HG03558 (cell line): ENCODE results near the gene CAPN14.

Source experiments
- ATAC-seq: cut with Tn5 transposase; IDR thresholded peaks from one replicate; pipeline ENCODE4 v1.9.1; 2021; ENCODE audit warnings: moderate number of reproducible peaks; ENCODE audit not compliant: unreplicated experiment; ENCODE audit errors: extremely low read depth

Gene CAPN14, protein sequence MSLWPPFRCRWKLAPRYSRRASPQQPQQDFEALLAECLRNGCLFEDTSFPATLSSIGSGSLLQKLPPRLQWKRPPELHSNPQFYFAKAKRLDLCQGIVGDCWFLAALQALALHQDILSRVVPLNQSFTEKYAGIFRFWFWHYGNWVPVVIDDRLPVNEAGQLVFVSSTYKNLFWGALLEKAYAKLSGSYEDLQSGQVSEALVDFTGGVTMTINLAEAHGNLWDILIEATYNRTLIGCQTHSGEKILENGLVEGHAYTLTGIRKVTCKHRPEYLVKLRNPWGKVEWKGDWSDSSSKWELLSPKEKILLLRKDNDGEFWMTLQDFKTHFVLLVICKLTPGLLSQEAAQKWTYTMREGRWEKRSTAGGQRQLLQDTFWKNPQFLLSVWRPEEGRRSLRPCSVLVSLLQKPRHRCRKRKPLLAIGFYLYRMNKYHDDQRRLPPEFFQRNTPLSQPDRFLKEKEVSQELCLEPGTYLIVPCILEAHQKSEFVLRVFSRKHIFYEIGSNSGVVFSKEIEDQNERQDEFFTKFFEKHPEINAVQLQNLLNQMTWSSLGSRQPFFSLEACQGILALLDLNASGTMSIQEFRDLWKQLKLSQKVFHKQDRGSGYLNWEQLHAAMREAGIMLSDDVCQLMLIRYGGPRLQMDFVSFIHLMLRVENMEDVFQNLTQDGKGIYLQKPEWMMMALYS

DNA sequence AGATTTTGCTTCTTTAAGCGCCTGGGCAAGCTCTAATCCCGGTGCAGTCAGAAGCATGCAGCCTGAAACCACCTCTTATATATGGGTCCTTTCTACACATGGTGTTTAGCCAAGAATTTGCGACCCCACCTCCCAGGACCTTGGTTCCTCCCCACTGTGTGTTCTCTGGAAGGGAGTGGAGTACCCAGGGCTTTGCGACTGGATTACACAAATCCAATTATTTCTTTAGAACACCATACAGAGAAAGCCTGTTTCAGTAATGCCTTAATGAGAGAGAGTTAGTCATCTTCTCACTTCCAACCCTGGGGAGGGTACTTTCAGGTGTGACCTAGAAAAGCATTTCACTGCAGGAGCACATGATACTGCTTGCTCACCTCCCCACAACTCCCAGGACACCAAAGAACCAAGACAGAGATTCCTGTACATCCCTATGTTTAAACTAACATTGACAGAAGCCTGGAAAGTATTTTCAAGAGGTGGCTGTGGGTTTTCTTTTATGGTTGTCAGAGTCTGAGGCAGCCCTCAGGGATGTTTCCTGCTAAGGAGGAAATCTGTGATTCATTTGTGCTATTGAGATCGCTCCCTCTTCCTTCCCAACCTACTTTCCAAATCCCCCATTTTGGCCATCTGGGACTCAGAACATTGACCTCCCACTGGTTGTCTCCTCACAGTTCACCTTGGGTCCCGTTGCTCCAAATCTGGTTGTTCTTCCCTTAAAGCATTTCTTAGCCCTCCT lies at the start of gene CAPN14:
CAPN14 (minus strand) TSS at position 51 of the 736 bp plus-strand sequence. CDS start 12,068 bp downstream, outside the sequence.
- no peak for ATAC-seq

DNA sequence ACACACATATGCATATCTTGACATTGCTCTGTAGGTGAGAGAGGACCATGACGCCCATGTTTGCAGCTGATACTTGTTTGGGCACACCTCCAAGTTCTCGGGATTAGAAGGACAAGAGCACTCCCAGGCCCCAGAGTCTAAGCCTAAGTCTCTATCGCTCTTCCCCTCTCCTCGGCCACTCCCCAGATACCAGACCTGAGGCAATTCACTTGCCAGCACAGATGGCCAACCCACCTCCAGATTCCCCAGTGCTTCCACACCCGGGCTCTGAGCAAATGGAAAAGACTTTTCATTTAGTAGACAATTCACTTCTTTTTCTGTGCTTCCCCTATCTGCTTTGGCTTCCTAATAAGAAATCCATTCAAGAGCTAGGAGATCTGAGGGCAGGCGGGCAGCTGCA lies 49.5 kb upstream of the CAPN14 start:
- no peak for ATAC-seq

DNA sequence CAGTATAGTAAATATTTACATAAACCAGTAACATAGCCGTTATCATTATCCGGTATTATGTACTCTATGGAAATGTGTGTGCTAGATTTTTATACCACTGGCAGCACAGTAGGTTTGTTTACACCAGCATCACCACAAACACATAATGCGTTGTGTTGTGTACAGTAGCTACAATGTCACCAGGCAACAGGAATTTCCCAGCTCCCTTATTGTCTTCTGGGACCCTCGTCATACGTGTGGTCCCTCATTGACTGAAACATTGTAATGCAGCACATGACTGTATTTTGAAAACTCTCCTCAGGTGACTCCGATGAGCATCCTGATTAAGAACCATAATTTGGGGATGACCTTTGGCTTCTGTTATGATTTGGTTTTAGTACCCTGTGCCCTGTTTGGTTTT lies 47.9 kb upstream of the CAPN14 start:
- ATAC-seq = no peak

DNA sequence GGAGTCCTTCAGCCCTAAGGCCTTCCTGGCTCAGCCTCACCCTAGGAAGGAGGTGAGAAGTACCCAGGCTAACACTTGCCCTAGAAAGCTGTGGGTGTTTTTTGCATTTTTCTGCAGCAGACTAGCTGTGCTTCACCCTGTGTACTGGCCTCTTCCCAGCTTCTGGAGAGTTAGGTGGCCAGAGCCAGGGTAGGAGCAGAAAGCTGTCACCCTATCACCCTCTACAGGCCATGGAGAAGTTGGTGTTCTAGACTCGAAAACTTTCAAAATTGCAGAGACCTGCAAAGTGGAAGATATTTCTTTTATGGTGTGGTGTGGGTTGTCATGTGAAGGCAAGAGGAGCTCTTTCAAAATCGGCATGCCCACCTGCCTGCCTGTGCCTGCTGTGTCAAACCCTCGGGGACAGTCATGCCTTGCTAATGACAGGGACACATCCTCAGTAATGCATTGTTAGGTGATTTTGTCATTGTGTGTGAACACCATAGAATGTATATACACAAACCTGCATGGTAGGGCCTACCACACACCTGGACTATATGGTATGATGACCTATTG lies 46.4 kb upstream of the CAPN14 start:
- no peak for ATAC-seq

DNA sequence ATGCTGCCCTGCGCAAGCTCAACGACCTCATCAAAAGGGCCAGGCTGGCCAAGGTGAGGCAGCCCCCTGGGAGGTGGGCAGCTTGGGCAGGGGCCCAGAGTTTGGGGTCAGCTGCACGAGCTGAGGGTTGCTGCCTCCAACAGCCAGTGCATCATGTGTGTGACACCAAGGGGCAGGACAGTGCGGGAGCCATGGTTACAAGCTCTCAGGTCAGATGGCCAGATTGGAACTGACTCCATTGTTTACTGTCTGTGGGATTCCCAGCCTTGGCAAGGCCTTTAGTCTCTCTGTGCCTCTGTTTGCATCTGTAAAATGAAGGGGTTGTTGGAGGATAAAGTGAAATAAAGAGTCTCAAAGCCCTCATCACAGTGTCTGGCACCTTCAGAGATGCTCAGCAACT lies 43.6 kb upstream of the CAPN14 start:
- no peak for ATAC-seq

DNA sequence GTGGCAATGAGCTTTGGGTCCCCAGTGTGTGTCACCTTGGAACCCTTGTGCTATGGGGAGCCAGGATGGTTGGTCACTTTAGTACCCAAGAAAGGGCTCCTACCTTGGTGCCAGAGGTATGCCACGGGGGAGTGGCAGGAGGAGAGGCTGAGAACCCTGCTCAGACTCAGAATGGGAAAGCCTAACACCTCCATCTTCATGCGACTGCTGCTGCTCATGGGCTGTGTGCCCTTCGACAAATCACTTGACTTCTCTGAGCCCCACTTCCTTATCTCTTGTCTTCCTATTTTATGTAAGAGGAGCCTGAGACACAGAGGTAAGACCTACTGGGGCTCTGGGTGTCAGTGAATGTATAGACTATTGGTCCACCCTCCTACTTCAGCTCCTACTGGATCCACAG lies 41.8 kb upstream of the CAPN14 start:
- no peak for ATAC-seq

DNA sequence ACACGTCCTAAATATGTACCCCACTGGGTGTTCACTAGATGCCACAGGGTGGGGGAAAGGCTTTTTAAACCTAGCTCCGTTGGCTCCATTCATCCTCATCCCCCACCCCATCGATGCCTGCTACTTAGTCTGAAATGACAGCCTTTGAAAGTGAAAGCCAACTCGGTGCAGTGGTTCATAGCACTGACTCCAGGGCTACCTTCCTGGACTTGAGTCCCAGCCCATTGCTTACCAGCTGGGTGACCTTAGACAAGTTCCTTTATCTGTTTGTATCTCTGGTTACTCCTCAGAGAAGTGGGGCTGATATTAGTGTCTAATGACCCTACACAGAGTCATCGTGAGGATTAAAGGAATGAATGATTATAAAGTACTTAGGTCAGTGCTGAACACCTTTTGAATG lies 41.0 kb upstream of the CAPN14 start:
- no peak for ATAC-seq

DNA sequence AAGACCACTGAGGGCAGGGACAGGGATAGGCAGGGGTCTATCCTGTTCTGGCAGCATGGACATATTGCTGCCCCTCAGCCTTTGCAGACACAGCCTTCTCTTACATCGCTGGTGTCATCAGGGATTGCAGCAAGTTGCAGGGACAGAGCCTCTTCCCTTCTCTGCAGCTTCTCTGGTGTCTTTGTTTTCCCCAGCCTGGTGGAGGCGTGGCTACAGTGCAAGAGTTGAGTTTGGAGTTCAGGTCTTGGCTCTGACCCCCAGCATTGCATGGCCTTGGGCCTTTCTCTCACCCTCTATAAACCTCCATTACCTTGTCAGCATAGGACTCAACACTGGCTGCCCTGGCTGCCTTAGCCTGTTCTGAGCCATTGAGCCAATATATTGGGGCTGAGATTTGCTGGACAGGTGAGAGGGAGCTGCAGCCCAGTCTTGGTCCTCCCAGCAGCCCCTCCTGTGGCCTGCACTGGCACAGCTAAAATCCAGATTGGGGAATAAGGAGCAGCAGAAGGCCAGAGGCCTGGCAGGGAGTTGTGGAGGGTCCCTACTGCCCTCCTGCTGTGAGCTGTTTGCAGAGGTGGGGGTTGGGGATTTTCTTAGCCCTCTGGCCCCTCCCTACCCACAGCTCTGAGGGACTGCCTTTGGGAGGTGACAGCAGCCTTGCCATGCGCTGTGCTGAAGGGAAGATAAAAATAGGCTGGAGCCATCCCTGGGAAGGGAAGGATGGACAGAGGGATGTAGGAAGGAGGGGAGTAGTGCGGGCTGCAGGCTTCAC lies 39.5 kb upstream of the CAPN14 start:
- no peak for ATAC-seq

DNA sequence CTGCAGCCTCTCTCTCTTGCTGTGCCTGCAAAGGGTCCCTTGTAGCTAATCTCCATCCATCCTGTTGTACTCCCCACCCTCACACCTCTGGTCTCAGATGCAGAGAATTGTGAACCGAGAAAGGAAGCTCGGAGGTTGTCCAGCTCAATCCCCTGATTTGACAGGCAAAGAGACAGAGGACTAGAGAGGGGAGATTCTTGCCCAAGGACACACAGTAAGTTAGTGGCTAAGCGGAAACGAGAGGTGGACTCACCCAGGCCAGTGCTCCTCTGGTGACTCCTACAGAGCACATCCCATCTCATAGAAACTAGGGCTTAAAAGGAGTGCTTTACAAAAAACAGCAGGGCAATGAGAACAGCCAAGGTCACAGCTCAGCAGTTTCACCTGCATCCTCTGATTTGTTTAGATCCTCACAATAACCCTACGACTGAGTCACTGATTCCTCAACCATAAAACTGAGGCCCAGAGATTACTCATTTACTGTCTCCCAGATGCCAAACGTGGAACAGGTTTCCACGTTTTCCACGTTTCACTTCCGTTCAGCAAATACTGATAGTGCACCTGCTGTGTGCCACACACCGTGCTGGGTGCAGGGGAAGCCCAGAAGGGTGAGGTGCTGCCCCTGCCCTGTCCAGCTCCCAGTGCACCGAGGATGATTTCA lies 38.7 kb upstream of the CAPN14 start:
- ATAC-seq = peak; percentile 72

DNA sequence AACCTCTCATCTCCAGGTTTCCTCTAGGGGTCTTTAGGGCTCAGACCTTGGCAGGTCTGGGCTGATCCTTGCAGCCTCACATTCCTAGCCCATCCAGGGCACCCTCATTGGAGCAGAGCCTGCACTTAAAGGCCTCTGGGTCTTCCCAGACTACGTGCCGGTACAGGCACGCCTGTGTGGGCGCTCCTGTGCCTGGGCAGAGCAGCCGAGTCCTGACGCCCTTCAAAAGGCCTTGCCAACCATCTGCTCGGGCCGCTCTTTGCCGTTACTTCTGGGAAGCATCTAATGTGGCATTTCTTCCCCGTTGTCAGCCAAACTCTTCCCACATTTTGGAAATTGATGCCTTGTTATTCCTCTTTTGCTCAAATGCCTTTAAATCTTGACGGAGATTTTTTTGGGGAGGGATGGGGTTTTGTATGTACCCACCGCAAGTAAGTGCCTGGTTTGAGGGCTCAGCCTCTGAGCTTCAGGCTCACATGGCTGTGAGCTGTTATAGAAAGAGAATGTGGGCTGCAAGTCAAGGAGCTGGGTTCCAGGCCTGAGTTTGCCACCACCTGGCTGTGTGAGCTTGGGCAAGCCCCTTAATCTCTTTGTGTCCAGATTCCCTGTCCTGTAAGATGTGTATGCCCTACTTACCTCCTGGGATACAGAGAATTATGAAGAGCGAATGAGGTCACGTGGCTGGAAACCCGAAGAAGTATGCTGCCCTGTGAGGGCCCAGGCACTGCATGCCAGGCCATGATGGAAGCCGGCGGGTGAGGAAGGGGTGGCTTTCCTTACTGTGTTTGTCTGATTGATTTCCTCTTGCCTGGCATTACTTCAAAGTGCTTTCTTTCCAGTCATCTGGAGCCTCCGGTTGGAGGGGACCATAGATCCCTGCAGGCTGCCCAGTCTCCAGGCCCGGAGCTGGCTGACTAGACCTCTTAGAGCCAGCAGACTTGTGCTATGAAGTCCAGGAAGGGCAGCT lies 37.2 kb upstream of the CAPN14 start:
- ATAC-seq = no peak

DNA sequence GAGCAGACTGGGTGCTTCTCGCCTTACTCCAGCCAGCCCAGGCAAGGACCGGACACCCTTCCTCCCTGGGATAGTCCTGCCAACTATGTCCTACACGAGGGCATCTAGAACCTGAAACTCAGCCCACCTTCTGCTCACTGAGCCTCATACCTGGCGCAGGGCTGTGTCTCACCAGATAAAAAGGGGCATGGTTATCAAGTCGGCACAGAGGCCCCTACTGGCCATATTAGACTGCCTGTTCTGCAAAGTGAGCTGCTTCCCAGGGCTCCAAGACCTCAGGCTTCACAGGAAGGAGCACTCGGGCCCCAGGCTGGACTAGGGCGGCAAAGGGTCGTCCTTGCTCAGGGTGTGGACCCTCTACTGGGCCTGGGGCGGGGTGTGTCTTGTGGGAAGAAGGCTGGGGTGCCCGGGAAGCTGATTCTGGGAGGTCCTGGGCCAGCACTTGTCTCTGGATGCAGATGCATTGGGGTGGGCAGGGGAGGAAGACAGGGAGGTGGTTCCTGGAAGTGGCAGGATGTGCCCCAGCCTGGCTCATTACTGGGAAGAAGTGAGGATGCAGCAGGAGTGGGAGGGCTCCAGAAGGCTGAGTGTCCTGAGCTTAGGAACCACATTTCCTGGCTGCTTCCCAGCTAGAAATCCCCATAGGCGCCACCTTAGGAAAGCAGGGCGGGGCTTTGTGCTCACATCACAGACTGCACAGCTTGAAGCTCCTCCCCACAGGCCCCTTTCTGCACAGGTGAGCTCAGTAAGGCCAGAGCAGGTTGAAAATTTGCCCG lies 36.2 kb upstream of the CAPN14 start:
- no peak for ATAC-seq

DNA sequence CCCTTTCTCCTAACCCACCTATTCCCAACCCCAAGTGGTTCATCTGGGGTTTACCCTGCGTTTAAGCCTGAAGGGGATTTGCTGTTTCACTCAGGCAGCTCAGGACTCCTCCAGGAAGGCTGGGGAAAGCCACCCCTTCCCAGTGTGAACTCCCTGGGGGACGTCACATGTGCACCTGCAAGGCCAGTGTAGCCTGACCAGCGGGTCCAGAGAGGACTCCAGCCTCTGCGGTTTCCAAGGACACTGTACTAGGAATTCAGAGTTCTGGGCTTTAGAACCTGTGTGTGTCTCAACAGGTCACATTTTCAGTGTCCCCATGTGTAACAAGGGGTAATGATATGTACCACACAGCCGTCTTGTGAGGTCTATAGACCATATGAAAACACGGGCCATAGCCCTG lies 34.5 kb upstream of the CAPN14 start:
- no peak for ATAC-seq

DNA sequence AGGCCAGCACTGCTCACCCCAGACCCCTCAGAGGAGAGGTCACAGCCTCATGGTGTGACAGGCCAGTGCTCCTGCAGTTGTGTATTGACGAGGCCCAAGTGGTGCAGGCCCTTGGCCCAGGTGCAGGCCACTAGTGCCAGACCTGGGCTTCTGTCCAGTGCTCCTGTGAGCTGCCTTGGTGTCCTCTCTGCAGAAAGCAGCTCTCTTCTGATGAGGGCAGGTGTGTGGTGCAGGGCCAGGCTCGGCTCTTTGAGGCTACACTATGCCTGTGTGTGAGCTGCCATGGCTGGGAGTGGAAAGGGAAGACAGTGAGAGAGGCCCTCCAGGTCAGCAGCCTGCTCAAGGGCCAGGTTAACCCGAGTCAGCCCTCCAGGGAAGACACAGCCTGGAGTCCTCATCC lies 33.7 kb upstream of the CAPN14 start:
- ATAC-seq = no peak

DNA sequence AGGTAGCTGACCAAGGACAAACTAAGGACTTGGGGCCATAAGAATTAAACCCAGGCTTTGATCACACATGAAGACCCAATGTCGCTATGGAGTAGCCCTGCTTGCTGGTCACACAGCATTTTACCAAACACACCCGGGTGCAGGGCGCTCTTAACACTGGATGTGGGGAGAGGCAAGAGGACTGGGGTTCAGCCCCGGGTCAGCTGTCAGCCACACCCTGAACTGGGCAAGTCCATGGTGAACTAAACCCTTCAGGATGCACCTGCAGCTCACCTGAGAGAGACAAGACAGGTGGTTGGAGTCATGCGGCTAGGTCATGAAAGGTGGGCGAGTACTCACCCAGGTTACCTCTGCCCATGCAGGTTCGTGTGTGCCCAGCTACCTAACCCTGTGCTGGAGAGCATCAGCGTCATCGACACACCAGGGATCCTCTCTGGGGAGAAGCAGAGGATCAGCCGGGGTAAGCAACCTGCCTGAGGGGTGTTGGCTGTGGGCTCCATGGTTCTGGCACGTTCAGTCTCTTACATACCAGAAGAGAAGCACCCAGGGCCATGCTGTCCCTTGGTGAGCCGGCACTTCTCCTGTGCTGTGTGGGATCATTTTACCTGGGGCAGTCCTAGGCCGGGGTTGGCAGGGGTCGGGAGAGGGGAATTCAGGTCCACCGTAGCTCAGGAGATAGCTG lies 31.8 kb upstream of the CAPN14 start:
- no peak for ATAC-seq

DNA sequence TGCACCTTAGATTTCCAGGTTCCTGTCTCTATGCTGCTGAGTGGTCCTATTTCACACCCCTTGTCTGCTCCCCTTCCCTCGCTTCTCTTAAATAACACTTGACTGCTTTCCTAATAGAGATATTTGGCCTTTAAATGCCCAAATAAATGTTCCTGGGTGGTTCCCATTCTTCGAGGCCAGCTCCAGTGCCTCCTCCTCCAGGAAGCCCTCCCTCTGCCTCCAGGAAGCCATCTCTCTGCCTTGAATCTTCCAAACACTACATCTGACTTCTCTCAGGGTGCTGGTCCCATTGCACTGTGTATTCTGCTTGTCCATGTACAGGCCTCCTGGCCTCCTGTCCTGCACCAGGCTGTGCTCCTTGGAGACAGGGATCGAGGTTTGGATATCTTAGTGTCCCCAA lies 30.8 kb upstream of the CAPN14 start:
- no peak for ATAC-seq

DNA sequence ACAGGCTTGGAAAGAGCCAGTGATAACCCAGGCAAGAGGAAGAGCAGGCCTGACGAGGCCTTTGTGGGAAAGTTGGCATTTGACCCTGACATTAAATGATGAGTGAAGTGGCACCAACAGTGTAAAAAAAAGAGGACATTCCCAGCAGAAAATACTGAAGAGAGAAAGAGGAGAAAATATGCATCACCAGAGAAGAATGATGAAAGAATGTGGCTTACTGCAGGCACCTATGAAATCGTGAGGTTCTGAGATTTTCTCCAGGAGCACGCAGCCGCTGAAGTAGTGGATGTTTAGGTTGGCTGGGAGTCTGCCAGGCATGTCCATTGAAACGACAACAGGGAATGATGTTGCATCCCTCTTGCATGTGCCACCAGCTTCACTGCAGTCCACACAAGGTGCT lies 30.4 kb upstream of the CAPN14 start:
- no peak for ATAC-seq

DNA sequence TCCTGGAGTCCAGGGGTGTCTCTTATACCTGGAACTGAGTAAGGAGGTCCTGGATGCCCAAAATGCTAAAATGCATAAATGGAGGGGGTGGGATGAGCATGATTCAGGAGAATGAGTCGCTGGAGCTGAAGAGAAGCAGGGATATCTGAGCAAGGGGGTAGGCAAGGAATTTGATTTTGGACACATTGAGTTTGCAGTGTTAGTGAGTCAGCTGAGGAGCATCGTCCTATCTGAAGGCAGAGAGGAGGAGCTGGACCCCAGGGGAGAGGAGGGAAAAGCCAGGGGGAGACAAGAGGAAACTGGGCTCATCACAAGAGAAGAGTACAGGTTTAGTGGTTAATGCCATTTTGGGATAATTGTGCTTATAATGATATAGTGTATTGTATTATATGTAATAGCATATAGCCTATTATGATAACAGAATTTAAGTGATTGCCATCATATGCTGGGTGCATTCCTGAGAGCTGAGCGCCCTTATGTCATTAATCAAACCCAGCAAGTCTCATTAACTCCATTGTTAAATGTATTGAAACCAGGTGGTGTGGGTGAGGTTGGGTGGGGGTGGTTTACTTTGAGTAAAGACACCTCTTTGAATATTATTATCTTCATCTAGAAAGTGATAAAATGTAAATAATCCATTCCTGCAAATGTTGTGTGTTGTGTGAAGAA lies 29.0 kb upstream of the CAPN14 start:
- no peak for ATAC-seq
